ENCODE results near the gene UFL1.
"Not testable (repeated sequence)": the region's sequence is repeated elsewhere in the genome, so short reads cannot be mapped to it uniquely, and the experiment has no call there.

The UFL1 gene

GRCh38 chr6:96521644-96522464 is at the start of gene UFL1:
TSS of gene UFL1 (plus strand) at chr6:96521806. CDS start at chr6:96521874, 68 bp downstream.
- TF ChIP-seq CTCF (IDR thresholded peaks at IDR 0.05; ENCODE audit: control insufficient read depth, extremely low read depth, insufficient read depth): 0 out of 2 replicates have a peak, but pooled peaks have one; percentile 17
- H3K4me3 ChIP-seq (ENCODE audit: low read depth, low read length): peak within 1 kb of the TSS; percentile 79
- peak; percentile 62 for DNase-seq (ENCODE audit: low read depth)

GRCh38 chr6:96472291-96472690 is 49.3 kb upstream of the UFL1 start:
- DNase-seq (ENCODE audit: low read depth); H3K4me3 ChIP-seq (ENCODE audit: low read depth, low read length): not testable (repeated sequence)

- TF ChIP-seq CTCF (IDR thresholded peaks at IDR 0.05; ENCODE audit: control insufficient read depth, extremely low read depth, insufficient read depth): no peak
- no peak for DNase-seq (ENCODE audit: low read depth)
- no peak overlapping the region for H3K4me3 ChIP-seq (ENCODE audit: low read depth, low read length)
These were observed 42.9 kb upstream of the UFL1 start for GRCh38 chr6:96478695-96479094.

- no peak for TF ChIP-seq CTCF (IDR thresholded peaks at IDR 0.05; ENCODE audit: control insufficient read depth, extremely low read depth, insufficient read depth)
- H3K4me3 ChIP-seq (ENCODE audit: low read depth, low read length): no peak overlapping the region
- DNase-seq (ENCODE audit: low read depth): no peak
These were observed 29.7 kb upstream of the UFL1 start for GRCh38 chr6:96491926-96492325.

- no peak for TF ChIP-seq CTCF (IDR thresholded peaks at IDR 0.05; ENCODE audit: control insufficient read depth, extremely low read depth, insufficient read depth)
- DNase-seq (ENCODE audit: low read depth): no peak
- H3K4me3 ChIP-seq (ENCODE audit: low read depth, low read length): no peak overlapping the region
These were observed 21.8 kb upstream of the UFL1 start for GRCh38 chr6:96499781-96500180.

- TF ChIP-seq CTCF (IDR thresholded peaks at IDR 0.05; ENCODE audit: control insufficient read depth, extremely low read depth, insufficient read depth): no peak
- no peak overlapping the region for H3K4me3 ChIP-seq (ENCODE audit: low read depth, low read length)
- DNase-seq (ENCODE audit: low read depth): no peak
These were observed 18.7 kb upstream of the UFL1 start for GRCh38 chr6:96502915-96503314.

- TF ChIP-seq CTCF (IDR thresholded peaks at IDR 0.05; ENCODE audit: control insufficient read depth, extremely low read depth, insufficient read depth): no peak
- DNase-seq (ENCODE audit: low read depth): no peak
- H3K4me3 ChIP-seq (ENCODE audit: low read depth, low read length): no peak overlapping the region
These were observed 16.2 kb upstream of the UFL1 start for GRCh38 chr6:96505363-96505762.
